Left colon (tissue), 2 donors: ENCODE measurements around the gene AHRR. TPM values are rescaled to one million over a fixed set of nuclear protein-coding genes. Genes with fewer than 3 reads are reported as not detected.
A peak's percentile ranks its signal among the peaks of the same experiment; 100 is the strongest.
"Not testable (repeated sequence)": the region's sequence is repeated elsewhere in the genome, so short reads cannot be mapped to it uniquely, and the experiment has no call there.

Experiments used
- ATAC-seq: fragments of 200-7000 bp; cut with Tn5 transposase; one replicate; pipeline ENCODE4 v1.9.1; 2020; ENCODE audit warnings: mild to moderate bottlenecking, moderate library complexity
- DNase-seq, 2 donors: peaks; one replicate each; pipeline ENCODE4 v3.0.0-alpha.2; 2020
- intact Hi-C, 2 donors: fragments of 100-400 bp; cut with DNase I in 1 of 2; cut with micrococcal nuclease in 1 of 2; formaldehyde crosslinking; loops; one replicate each; pipeline versions ENCODE4 v1.11.2 to v1.14.0; 2022; cut with DNase I, micrococcal nuclease
- total RNA-seq, 2 donors: library from RNA; stranded (reverse); fragmentation: NEBNext Ultra II Directional; extraction: Animal tissue kit (Norgen Biotek cat#: 25700); gene quantifications; one replicate each; pipeline ENCODE4 v1.2.1, GENCODE V29; 2021
- donor health status: DM: no; HTN: no; CAD: no.
- donor health status: DM: yes; HTN: yes; CAD: no.

Gene AHRR
- total RNA-seq, 2 donors from 2014 or later = 1.6 to 3.3 TPM

GRCh38 chr5:383066-383465 is 61.6 kb downstream of the AHRR start:
- intact Hi-C loops = no loop called here
- no peak for ATAC-seq
- no peak for DNase-seq

- intact Hi-C loops = no loop called here
- ATAC-seq (no peak), DNase-seq (no peak)
Observed at GRCh38 chr5:383621-384020, 62.1 kb downstream of the AHRR start.

GRCh38 chr5:384576-384975 is 63.1 kb downstream of the AHRR start:
- DNase-seq, intact Hi-C loops, ATAC-seq: not testable (repeated sequence)

- ATAC-seq (no peak), DNase-seq (no peak)
- intact Hi-C loops = no loop called here
Observed at GRCh38 chr5:385321-385720, 63.8 kb downstream of the AHRR start.

- intact Hi-C loops = no loop called here
- no peak for ATAC-seq
Observed at GRCh38 chr5:386432-387341, 65.2 kb downstream of the AHRR start.

GRCh38 chr5:387491-388265 is 66.2 kb downstream of the AHRR start:
- intact Hi-C loops = no loop called here
- ATAC-seq = no peak
- DNase-seq = no peak

More at GRCh38 chr5:386432-387341, 65.2 kb downstream of the AHRR start:
- no peak for DNase-seq

GRCh38 chr5:388266-389196 is 67.0 kb downstream of the AHRR start:
- no peak for DNase-seq
- intact Hi-C loops = no loop called here
- no peak for ATAC-seq

- intact Hi-C loops = no loop called here
- DNase-seq (no peak), ATAC-seq (no peak)
Observed at GRCh38 chr5:389197-389821, 67.8 kb downstream of the AHRR start.

GRCh38 chr5:389891-390622 is 68.5 kb downstream of the AHRR start:
- ATAC-seq (no peak), DNase-seq (no peak)
- intact Hi-C loops = no loop called here

- peak; percentile 59 to 61 for DNase-seq
- ATAC-seq = peak; percentile 93
- intact Hi-C loops = no loop called here
Observed at GRCh38 chr5:390623-391491, 69.3 kb downstream of the AHRR start.

GRCh38 chr5:392431-392988 is 71.0 kb downstream of the AHRR start:
- DNase-seq = no peak
- intact Hi-C loops = no loop called here
- no peak for ATAC-seq

- no peak for DNase-seq
- no peak for ATAC-seq
- intact Hi-C loops = no loop called here
Observed at GRCh38 chr5:393846-394275, 72.3 kb downstream of the AHRR start.

- intact Hi-C loops = no loop called here
- no peak for ATAC-seq
- DNase-seq = no peak
Observed at GRCh38 chr5:394671-395155, 73.2 kb downstream of the AHRR start.

GRCh38 chr5:395156-395920 is 73.8 kb downstream of the AHRR start:
- no peak for ATAC-seq
- DNase-seq = no peak
- intact Hi-C loops = no loop called here

- intact Hi-C loops = no loop called here
- ATAC-seq (no peak), DNase-seq (no peak)
Observed at GRCh38 chr5:395921-396530, 74.5 kb downstream of the AHRR start.
